HG03571 (cell line): ENCODE data around the gene RALGPS1.

ENCODE experiments used
- ATAC-seq: cut with Tn5 transposase; IDR thresholded peaks from one replicate; pipeline ENCODE4 v1.9.1; 2021; ENCODE audit not compliant: unreplicated experiment

Gene RALGPS1

DNA sequence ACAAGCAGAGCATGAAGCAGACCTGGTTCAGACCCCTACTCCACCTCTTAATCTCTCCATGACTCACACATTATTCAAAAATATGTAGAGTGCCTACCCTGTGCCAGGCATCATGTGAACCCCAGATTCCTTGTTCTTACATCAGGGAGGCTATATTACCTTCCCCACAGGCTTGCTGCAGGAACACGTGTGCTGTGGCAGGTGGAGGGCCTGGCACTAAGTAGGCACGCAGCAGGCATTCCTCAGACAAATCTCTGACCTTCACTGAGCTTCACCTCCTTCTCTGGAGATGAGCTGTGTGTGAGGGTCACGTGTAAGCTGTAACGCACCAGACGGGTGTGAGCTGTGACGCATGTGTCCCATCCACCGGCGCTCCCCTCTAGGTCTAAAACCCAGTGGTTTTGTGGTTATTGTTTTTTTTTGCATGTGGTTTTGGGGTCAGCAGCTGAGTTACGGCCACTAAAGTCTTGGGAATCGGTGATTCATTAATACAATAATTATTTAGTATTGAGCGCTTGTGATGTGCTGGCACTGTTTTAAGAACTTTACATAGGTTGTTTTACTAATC lies 177.5 kb downstream of the RALGPS1 start:
- ATAC-seq: no peak

- ATAC-seq: no peak
These were observed 178.9 kb downstream of the RALGPS1 start for GRCh38 chr9:127093319-127094020.

DNA sequence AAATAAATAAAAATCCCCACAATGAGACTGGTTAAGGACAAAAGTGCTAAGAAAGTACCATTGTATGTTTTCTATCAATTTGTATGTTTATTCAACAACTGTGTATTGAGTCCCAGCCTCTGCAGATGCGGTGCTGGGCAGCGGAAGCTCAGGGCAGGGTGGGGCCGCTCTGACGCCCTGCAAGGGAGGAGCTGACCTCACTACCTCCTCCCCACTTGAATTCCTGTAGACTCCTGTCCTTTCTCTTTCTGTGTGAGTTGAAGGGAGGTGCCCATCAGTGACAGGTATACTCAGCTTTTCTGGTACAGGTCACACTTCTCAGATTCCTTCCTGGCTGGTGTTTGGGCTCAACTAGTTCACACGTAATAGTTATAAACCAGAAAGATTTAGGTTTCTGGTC lies 180.8 kb downstream of the RALGPS1 start:
- no peak for ATAC-seq

GRCh38 chr9:127096208-127096607 lies 181.6 kb downstream of the RALGPS1 start:
- no peak for ATAC-seq

- no peak for ATAC-seq
These were observed 183.1 kb downstream of the RALGPS1 start for GRCh38 chr9:127097683-127098082.

DNA sequence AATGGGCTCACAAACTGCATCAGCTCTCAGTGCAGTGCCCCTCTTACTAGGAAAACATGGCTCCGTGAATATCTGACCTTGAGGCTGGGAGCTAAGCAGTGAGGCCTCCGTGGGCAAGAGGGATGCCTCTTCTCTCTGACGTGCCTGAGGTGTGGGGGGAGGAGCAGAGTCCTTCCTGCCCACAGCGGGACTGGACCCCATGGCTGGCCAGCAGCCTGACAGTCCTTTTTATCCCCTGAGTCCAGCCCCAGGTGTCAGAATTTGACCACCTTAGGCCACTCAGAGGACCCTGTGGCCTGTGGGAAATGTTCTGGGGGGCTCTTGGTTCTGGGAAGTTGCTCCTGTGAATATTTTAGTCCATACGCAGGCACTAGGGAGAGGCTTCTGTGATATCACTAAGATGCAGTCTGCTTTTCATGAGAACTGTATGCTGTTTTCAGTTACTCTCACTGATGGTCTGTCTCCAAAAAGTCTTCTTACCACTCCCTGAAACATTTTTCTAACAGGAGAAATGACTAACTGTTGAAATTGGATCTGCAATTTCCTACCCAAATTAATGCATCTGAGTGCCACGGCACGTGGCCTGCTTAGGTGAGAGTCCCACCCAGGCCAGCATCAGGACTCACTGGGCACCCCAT lies 184.5 kb downstream of the RALGPS1 start:
- no peak for ATAC-seq

- ATAC-seq: no peak
These were observed 185.1 kb downstream of the RALGPS1 start for GRCh38 chr9:127099664-127100063.

GRCh38 chr9:127102176-127102575 lies 187.6 kb downstream of the RALGPS1 start:
- ATAC-seq: no peak

DNA sequence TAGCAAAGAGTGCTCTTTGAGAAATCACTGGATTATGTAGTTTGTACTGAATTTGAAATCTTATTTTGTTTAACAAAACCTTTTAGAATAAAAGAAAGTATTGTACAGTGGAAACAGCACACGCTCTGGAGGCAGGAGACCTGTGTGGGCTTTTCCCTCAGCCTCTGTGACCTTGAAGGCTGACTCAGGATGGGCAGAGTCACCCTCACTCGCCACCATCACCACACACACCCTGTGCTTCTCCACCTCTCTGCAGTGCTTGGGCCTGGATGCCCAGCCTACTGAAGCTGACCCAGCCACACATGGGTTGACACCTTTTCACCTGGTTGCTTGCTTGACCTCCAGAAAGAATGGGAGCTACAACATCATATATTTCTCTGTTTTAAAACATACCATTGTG lies 188.2 kb downstream of the RALGPS1 start:
- ATAC-seq: no peak

- no peak for ATAC-seq
These were observed 190.2 kb downstream of the RALGPS1 start for GRCh38 chr9:127104581-127105311.

GRCh38 chr9:127105805-127106465 lies 191.4 kb downstream of the RALGPS1 start:
- ATAC-seq: no peak

DNA sequence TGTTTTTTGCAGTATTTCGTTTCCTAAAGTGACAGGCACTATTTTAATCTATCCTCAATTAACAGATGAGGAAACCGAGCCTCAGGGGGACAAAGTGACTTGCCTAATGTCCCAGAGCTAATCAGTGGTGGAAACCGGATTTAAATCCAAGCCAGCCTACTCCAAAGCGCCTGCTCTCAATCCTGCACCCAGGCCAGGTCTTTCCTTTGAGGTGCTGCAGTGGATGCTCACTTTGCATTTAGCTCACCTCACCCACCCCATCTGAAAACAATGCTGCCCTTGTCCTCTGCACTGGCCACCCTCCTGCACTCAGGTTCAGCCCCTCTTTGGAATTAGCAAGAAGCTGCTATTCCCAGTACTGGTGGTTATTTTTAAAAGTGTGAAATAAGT lies 191.9 kb downstream of the RALGPS1 start:
- ATAC-seq: no peak

DNA sequence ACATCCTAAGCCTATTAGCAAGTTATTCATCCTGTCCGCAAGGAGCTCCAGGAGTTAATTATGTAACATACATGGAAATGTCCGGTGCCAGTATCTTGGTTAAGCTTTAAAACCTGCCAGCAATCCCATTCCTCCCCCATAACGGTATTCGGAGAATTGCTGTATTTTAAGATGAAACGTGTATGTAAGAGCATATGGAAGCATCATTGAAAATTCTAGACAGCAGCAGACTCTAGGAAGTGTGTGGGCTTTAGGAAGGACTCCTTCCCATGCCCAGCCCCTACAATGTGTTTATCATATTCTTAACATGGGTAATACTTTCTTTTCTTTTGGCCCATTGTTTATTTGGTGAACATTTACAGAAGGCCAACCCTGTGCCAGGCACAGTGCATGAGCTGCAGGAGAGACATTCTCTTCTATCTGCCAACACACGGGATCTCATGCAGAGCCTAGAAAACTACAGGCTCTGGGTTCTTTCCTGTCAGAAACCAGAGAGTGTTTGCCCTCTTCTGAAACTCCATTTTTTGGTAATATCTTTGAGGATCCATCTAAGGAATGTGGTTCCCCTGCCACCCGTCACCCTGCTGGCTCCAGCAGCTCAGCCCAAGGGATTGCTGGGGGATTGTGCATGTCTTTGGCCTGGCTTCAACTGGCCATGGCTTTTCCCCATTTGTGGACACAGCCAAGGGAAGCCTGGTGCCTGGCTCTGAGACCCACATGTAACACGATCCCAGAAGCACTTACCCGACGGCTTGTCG lies 192.8 kb downstream of the RALGPS1 start:
- ATAC-seq: no peak

- no peak for ATAC-seq
These were observed 193.6 kb downstream of the RALGPS1 start for GRCh38 chr9:127107929-127108876.

DNA sequence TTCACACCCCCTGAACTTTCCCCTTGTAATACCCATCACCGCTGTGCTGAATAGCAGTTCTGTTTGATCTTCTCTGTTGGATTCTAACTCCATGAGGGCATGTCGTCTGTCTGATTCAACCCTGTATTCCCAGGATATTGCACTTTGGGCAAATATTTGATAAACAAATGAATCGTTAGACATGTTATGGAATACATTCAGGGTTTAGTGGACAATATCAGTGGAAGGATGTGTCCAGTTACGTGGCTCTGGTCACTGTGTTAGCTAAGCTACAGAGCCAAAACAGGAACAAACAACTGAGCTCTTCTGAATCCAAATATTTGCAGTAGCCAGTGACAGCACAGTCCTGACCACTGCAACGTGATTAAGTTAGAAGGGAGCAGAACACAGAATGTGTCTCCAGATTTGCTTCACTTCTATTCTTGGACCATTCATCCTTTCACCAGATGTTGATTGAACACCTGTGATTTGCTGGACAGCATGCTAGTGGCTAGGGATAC lies 194.7 kb downstream of the RALGPS1 start:
- ATAC-seq: no peak

DNA sequence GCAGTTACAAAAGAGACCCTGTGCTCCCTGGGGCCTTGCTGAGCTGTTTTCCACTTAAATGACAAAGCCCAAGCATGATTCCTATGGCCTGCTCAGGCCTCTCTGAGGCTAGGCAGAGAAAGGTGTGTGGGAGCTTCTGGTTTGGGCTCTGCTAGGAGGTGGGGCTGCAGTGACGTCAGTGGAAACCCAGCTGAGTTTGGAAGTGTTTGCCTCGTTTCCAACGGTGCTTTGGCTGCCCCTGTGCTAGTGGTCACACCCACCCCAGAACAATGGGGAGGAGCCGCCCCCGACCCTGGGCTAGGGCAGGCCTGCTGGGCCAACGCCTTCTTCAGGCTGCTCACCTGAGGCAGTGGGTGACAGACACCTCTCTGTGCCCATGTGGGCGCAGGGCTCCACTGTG lies 197.5 kb downstream of the RALGPS1 start:
- no peak for ATAC-seq

- ATAC-seq: no peak
These were observed 198.2 kb downstream of the RALGPS1 start for GRCh38 chr9:127112735-127113161.

GRCh38 chr9:127113191-127113972 lies 198.8 kb downstream of the RALGPS1 start:
- ATAC-seq: no peak
